ENCODE results near the gene SLC6A20. TPM values are rescaled to one million over a fixed set of nuclear protein-coding genes. Genes with fewer than 3 reads are reported as not detected.

The SLC6A20 gene
- polyA plus RNA-seq, 1 donor (not counting 4 experiments of a cell fraction or from before 2014, with no cell fraction given), result 0.34 TPM

- no peak overlapping the region for H3K27ac ChIP-seq (ENCODE audit: control insufficient read depth, insufficient read depth, low read length)
- H3K9me3 ChIP-seq (ENCODE audit: control insufficient read depth, low read depth, low read length), result no peaks in the 10 kb centered on the region
- H3K79me2 ChIP-seq (ENCODE audit: control insufficient read depth, insufficient read depth, low read length), result no peaks in the 10 kb centered on the region
- H4K20me1 ChIP-seq (ENCODE audit: control insufficient read depth, extremely low read depth, insufficient read depth, low read length), result no peaks in the 10 kb centered on the region
- no peaks in the 10 kb centered on the region for H3K4me1 ChIP-seq (ENCODE audit: control insufficient read depth, extremely low read depth, insufficient read depth, low read length)
- no peak overlapping the region for H2AFZ ChIP-seq (ENCODE audit: control insufficient read depth, low read length)
- FAIRE-seq (no peak), DNase-seq (ENCODE audit: low read depth, low spot score) (no peak)
- TF ChIP-seq, protein P1, sequence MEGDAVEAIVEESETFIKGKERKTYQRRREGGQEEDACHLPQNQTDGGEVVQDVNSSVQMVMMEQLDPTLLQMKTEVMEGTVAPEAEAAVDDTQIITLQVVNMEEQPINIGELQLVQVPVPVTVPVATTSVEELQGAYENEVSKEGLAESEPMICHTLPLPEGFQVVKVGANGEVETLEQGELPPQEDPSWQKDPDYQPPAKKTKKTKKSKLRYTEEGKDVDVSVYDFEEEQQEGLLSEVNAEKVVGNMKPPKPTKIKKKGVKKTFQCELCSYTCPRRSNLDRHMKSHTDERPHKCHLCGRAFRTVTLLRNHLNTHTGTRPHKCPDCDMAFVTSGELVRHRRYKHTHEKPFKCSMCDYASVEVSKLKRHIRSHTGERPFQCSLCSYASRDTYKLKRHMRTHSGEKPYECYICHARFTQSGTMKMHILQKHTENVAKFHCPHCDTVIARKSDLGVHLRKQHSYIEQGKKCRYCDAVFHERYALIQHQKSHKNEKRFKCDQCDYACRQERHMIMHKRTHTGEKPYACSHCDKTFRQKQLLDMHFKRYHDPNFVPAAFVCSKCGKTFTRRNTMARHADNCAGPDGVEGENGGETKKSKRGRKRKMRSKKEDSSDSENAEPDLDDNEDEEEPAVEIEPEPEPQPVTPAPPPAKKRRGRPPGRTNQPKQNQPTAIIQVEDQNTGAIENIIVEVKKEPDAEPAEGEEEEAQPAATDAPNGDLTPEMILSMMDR (optimal IDR thresholded peaks at IDR 0.05 in 1 of 3, IDR thresholded peaks at IDR 0.05 in 1 of 3, conservative IDR thresholded peaks at IDR 0.05 in 1 of 3; ENCODE audit: extremely low read depth in 1 of 3, insufficient read depth in 2 of 3, low read length in 3 of 3), result no peak
- no peak overlapping the region for H3K4me3 ChIP-seq (ENCODE audit: control insufficient read depth in 2 of 3, extremely low read depth in 1 of 3, insufficient read depth in 2 of 3, low read depth in 1 of 3, low read length in 3 of 3)
- H3K9me1 ChIP-seq (ENCODE audit: control insufficient read depth, extremely low read depth, insufficient read depth, low read length), result no peaks in the 10 kb centered on the region
- H3K4me2 ChIP-seq (ENCODE audit: control insufficient read depth, extremely low read depth, insufficient read depth, low read depth, low read length), result no peak overlapping the region
- H3K27me3 ChIP-seq (ENCODE audit: control insufficient read depth, extremely low read depth, insufficient read depth, low read length), result no peaks in the 10 kb centered on the region
- dilution Hi-C loops (cut with MboI; ENCODE audit: extremely low pct_ligation_motif_present, low sequenced_read_pairs), result no loop called here
- peaks cover 0 to 16% of the 10 kb centered on the region in 2 experiments for H3K36me3 ChIP-seq (ENCODE audit: control insufficient read depth in 2 of 2, extremely low read depth in 1 of 2, insufficient read depth in 2 of 2, low read length in 2 of 2)
- H3K9ac ChIP-seq (ENCODE audit: control insufficient read depth, extremely low read depth, insufficient read depth, low read length), result no peak overlapping the region
These were observed 66.7 kb downstream of the SLC6A20 start for GRCh38 chr3:45729614-45730013.

- TF ChIP-seq EZH2 (IDR thresholded peaks at IDR 0.05; ENCODE audit: low read length), result no peak
- TF ChIP-seq, protein P1 (optimal IDR thresholded peaks at IDR 0.05 in 1 of 3, IDR thresholded peaks at IDR 0.05 in 1 of 3, conservative IDR thresholded peaks at IDR 0.05 in 1 of 3; ENCODE audit: extremely low read depth in 1 of 3, insufficient read depth in 2 of 3, low read length in 3 of 3), result no peak
- no peaks in the 10 kb centered on the region for H4K20me1 ChIP-seq (ENCODE audit: control insufficient read depth, extremely low read depth, insufficient read depth, low read length)
- FAIRE-seq, result no peak
- H3K36me3 ChIP-seq (ENCODE audit: control insufficient read depth in 2 of 2, extremely low read depth in 1 of 2, insufficient read depth in 2 of 2, low read length in 2 of 2), result peaks cover 6 to 13% of the 10 kb centered on the region in 2 experiments
- DNase-seq (ENCODE audit: low read depth, low spot score), result no peak
- H3K9ac ChIP-seq (ENCODE audit: control insufficient read depth, extremely low read depth, insufficient read depth, low read length), result no peak overlapping the region
- no peaks in the 10 kb centered on the region for H3K79me2 ChIP-seq (ENCODE audit: control insufficient read depth, insufficient read depth, low read length)
- no peaks in the 10 kb centered on the region for H3K9me1 ChIP-seq (ENCODE audit: control insufficient read depth, extremely low read depth, insufficient read depth, low read length)
- H3K27ac ChIP-seq (ENCODE audit: control insufficient read depth, insufficient read depth, low read length), result no peak overlapping the region
- no peaks in the 10 kb centered on the region for H3K4me1 ChIP-seq (ENCODE audit: control insufficient read depth, extremely low read depth, insufficient read depth, low read length)
- H3K4me3 ChIP-seq (ENCODE audit: control insufficient read depth in 2 of 3, extremely low read depth in 1 of 3, insufficient read depth in 2 of 3, low read depth in 1 of 3, low read length in 3 of 3), result no peak overlapping the region
- no peaks in the 10 kb centered on the region for H3K9me3 ChIP-seq (ENCODE audit: control insufficient read depth, low read depth, low read length)
- H3K4me2 ChIP-seq (ENCODE audit: control insufficient read depth, extremely low read depth, insufficient read depth, low read depth, low read length), result no peak overlapping the region
- H3K27me3 ChIP-seq (ENCODE audit: control insufficient read depth, extremely low read depth, insufficient read depth, low read length), result no peaks in the 10 kb centered on the region
- H2AFZ ChIP-seq (ENCODE audit: control insufficient read depth, low read length), result no peak overlapping the region
- dilution Hi-C loops (cut with MboI; ENCODE audit: extremely low pct_ligation_motif_present, low sequenced_read_pairs), result no loop called here
These were observed 71.4 kb downstream of the SLC6A20 start for GRCh38 chr3:45724911-45725310.

All from keratinocyte (primary cell).